Measurements from ENCODE around the gene CCDC187.
"Not testable (repeated sequence)": the region's sequence is repeated elsewhere in the genome, so short reads cannot be mapped to it uniquely, and the experiment has no call there.

The CCDC187 gene

DNA sequence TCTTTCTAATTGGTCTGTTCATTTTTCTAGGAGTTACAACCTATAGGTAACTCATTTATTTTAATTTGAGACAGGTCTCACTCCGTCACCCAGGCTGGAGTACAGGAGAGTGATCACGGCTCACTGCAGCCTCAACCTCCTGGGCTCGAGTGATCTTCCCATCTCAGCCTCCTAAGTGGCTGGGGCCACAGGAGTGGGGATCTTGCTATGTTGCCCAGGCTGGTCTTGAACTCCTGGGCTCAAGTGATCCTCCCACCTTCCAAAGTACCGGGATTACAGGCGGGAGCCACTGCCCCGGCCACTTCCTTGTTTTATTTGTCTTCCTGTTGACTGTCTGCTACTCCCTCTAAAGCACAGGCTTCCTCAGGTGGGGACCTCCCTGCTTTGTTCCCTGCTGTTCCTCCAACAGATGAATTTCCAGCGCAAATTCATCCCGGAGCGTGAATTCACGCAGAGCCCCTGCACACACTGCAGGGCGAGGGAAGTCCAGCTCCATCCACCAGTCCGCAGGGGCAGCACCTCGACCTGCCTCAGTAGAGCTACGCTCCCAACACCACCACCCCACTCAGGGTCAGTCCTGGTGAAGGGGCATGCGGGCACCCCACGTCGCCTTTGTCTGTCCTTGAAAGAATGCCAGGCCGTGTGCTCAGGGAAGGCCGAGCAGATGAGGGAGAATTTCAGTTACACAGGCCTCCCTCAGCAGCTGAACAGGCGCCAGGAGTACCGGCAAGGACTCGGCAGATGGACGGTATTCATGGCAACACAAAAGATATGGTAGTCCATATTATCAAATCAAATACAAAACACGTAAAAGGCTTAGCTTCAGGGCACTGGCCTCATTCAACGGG lies 64.5 kb downstream of the CCDC187 start:
- H3K4me2 ChIP-seq: peak overlapping the region; percentile 94
- no peak for TF ChIP-seq Cebpa-rat (IDR thresholded peaks at IDR 0.05)
- peak overlapping the region; percentile 56 for H3K4me3 ChIP-seq
- H3K36me3 ChIP-seq: peaks cover 43% of the 10 kb centered on the region
- H4K20me1 ChIP-seq: peaks cover 100% of the 10 kb centered on the region
- H3K9me3 ChIP-seq: no peaks in the 10 kb centered on the region
- peak overlapping the region; percentile 69 for H3K27ac ChIP-seq
- peak overlapping the region; percentile 48 for H3K9ac ChIP-seq
- no peaks in the 10 kb centered on the region for H3K27me3 ChIP-seq
- H3K4me1 ChIP-seq: peaks cover 100% of the 10 kb centered on the region

- H3K9me3 ChIP-seq: no peaks in the 10 kb centered on the region
- H3K4me3 ChIP-seq: peak overlapping the region; percentile 56
- H3K9ac ChIP-seq: peak overlapping the region; percentile 48
- TF ChIP-seq Cebpa-rat (IDR thresholded peaks at IDR 0.05): no peak
- H3K27ac ChIP-seq: peak overlapping the region; percentile 65
- peaks cover 100% of the 10 kb centered on the region for H3K4me1 ChIP-seq
- H4K20me1 ChIP-seq: peaks cover 100% of the 10 kb centered on the region
- no peaks in the 10 kb centered on the region for H3K27me3 ChIP-seq
- peaks cover 45% of the 10 kb centered on the region for H3K36me3 ChIP-seq
- peak overlapping the region; percentile 94 for H3K4me2 ChIP-seq
These were observed 65.6 kb downstream of the CCDC187 start for GRCh38 chr9:136238342-136238732.

DNA sequence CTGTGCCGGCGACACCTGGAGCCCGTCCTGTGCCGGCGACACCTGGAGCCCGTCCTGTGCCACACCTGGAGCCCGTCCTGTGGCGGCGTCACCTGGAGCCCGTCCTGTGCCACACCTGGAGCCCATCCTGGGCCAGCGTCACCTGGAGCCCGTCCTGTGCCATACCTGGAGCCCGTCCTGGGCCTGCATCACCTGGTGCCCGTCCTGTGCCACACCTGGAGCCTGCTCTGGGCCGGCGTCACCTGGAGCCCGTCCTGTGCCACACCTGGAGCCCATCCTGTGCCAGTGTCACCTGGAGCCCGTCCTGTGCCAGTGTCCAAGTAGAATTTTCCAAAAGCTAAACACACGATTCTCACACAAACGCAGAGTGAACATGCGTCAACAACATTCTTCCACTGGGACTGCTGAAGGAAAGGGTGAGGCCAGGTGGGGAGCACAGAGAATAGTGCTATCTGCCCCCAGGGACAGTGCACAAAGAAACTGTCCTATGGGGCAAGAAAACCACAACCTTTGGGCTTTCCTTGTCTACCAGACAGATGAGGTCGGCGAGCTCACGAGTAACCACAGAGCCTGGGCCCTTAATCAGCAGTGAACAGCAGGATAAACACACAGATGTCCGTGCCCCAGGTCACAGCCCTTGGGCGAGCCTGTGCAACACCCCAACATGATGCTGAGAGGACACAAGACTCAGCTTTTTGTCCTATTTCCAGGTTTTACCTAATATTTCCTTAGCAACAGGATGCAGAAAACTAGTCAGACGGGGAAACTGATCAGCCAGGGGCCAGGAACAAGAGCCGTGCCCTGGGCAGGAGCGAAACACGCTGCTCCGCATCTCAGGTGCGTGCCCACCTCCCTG lies 66.2 kb downstream of the CCDC187 start:
- Histone ChIP-seq H3K27me3 (no peaks in the 10 kb centered on the region), H4K20me1 (peaks cover 100% of the 10 kb centered on the region), H3K4me3 (peak overlapping the region; percentile 56), H3K9ac (peak overlapping the region; percentile 48), H3K4me2 (peak overlapping the region; percentile 94), H3K9me3 (no peaks in the 10 kb centered on the region), H3K27ac (peak overlapping the region; percentile 65), H3K36me3 (peaks cover 45% of the 10 kb centered on the region), H3K4me1 (peaks cover 100% of the 10 kb centered on the region)
- TF ChIP-seq Cebpa-rat (IDR thresholded peaks at IDR 0.05): peak; percentile 46; the same call in 1 of the 2 replicates

- H4K20me1 ChIP-seq: peaks cover 98% of the 10 kb centered on the region
- peak overlapping the region; percentile 94 for H3K4me2 ChIP-seq
- H3K27me3 ChIP-seq, H3K27ac ChIP-seq, H3K9me3 ChIP-seq, H3K9ac ChIP-seq: not testable (repeated sequence)
- H3K4me1 ChIP-seq: peaks cover 100% of the 10 kb centered on the region
- peaks cover 43% of the 10 kb centered on the region for H3K36me3 ChIP-seq
- H3K4me3 ChIP-seq: peak overlapping the region; percentile 56
These were observed 67.2 kb downstream of the CCDC187 start for GRCh38 chr9:136236471-136237410.

GRCh38 chr9:136235709-136236455 lies 68.0 kb downstream of the CCDC187 start:
- Histone ChIP-seq H3K36me3 (peaks cover 42% of the 10 kb centered on the region), H3K4me3 (peak overlapping the region; percentile 5; the same call in 1 of the 2 replicates), H3K4me2 (peak overlapping the region; percentile 94), H3K4me1 (peaks cover 100% of the 10 kb centered on the region), H3K27ac (peak overlapping the region; percentile 14; the same call in 1 of the 2 replicates), H3K27me3 (no peaks in the 10 kb centered on the region), H3K9me3 (no peaks in the 10 kb centered on the region), H4K20me1 (peaks cover 97% of the 10 kb centered on the region), H3K9ac (no peak overlapping the region)
- TF ChIP-seq Cebpa-rat (IDR thresholded peaks at IDR 0.05): no peak

GRCh38 chr9:136235171-136235570 lies 68.7 kb downstream of the CCDC187 start:
- Histone ChIP-seq H3K27ac (0 out of 2 replicates have a peak overlapping the region, but pooled peaks have one; percentile 14), H4K20me1 (peaks cover 97% of the 10 kb centered on the region), H3K4me2 (peak overlapping the region; percentile 94), H3K9ac (no peak overlapping the region), H3K27me3 (no peaks in the 10 kb centered on the region), H3K36me3 (peaks cover 49% of the 10 kb centered on the region), H3K4me1 (peaks cover 100% of the 10 kb centered on the region), H3K9me3 (no peaks in the 10 kb centered on the region), H3K4me3 (no peak overlapping the region)
- TF ChIP-seq Cebpa-rat (IDR thresholded peaks at IDR 0.05): no peak

GRCh38 chr9:136234597-136234996 lies 69.3 kb downstream of the CCDC187 start:
- TF ChIP-seq Cebpa-rat (IDR thresholded peaks at IDR 0.05): no peak
- H4K20me1 ChIP-seq: peaks cover 97% of the 10 kb centered on the region
- H3K9ac ChIP-seq: no peak overlapping the region
- no peak overlapping the region for H3K27ac ChIP-seq
- H3K4me1 ChIP-seq: peaks cover 100% of the 10 kb centered on the region
- H3K4me2 ChIP-seq: peak overlapping the region; percentile 94
- no peaks in the 10 kb centered on the region for H3K27me3 ChIP-seq
- H3K36me3 ChIP-seq: peaks cover 51% of the 10 kb centered on the region
- no peak overlapping the region for H3K4me3 ChIP-seq
- H3K9me3 ChIP-seq: no peaks in the 10 kb centered on the region

GRCh38 chr9:136233868-136234267 lies 70.0 kb downstream of the CCDC187 start:
- Histone ChIP-seq H3K9ac (peak overlapping the region; percentile 43; the same call in 1 of the 2 replicates), H3K4me3 (no peak overlapping the region), H3K36me3 (peaks cover 59% of the 10 kb centered on the region), H3K4me2 (peak overlapping the region; percentile 94), H3K9me3 (no peaks in the 10 kb centered on the region), H4K20me1 (peaks cover 97% of the 10 kb centered on the region), H3K4me1 (peaks cover 100% of the 10 kb centered on the region), H3K27me3 (no peaks in the 10 kb centered on the region), H3K27ac (peak overlapping the region; percentile 42)
- TF ChIP-seq Cebpa-rat (IDR thresholded peaks at IDR 0.05): no peak
